ENCODE results near the gene SPATS2L.

The SPATS2L gene

DNA sequence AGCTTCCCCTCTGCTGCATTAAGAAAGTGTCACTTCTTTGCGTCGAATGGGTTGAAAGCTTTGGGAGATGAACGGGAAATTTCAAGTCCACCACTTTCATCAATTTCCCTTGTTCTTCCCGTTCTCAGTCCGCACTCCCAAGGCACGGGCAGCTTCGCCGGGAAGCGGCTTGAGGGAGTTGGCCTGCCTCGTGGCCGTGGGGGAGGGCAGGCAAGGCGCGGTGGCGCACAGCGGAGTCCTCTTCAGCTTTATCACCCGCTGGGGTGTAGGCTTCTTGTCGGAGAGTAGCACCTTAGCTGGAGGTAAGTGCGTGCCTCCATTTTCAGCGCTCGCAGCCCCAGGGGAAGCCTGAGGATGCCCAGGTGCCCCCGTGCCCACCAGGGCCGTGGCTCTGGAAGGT is 183.5 kb downstream of the SPATS2L start:
- no peak overlapping the region for H4K5ac ChIP-seq (ENCODE audit: low read length)
- no peak overlapping the region for H4K8ac ChIP-seq (ENCODE audit: low read depth, low read length)
- no peaks in the 10 kb centered on the region for H3K79me2 ChIP-seq (ENCODE audit: control insufficient read depth, insufficient read depth, low read length)
- H2BK120ac ChIP-seq (ENCODE audit: low read depth, low read length), result no peak overlapping the region
- DNase-seq, result no peak
- H2AK5ac ChIP-seq (ENCODE audit: low read length), result no peak overlapping the region
- H3K4me1 ChIP-seq (ENCODE audit: control insufficient read depth, low read depth, low read length), result no peaks in the 10 kb centered on the region
- no peak overlapping the region for H3K23ac ChIP-seq (ENCODE audit: low read length)
- H2BK5ac ChIP-seq (ENCODE audit: low read length), result no peak overlapping the region
- no peaks in the 10 kb centered on the region for H3K36me3 ChIP-seq (ENCODE audit: control insufficient read depth, insufficient read depth, low read length)
- H3K4me2 ChIP-seq (ENCODE audit: low read length), result no peak overlapping the region
- H3K27me3 ChIP-seq (ENCODE audit: insufficient read depth, low read length, poor library complexity), result no peaks in the 10 kb centered on the region
- H3K18ac ChIP-seq (ENCODE audit: low read length), result no peak overlapping the region
- no peak overlapping the region for H3K4me3 ChIP-seq (ENCODE audit: low read length)
- no peak overlapping the region for H2BK15ac ChIP-seq (replicated peaks; ENCODE audit: low read depth)
- H3K79me1 ChIP-seq (ENCODE audit: low read length), result no peaks in the 10 kb centered on the region
- no peak overlapping the region for H3K4ac ChIP-seq (ENCODE audit: low read depth, low read length)
- H3K56ac ChIP-seq (ENCODE audit: low read length), result no peak overlapping the region
- no peak overlapping the region for H3K9ac ChIP-seq (ENCODE audit: low read length)
- no CpG with 5 or more reads among the region's 22 CpGs for WGBS (ENCODE audit: extremely low coverage, insufficient coverage, low lambda C conversion rate)
- H3K27ac ChIP-seq (ENCODE audit: low read depth, low read length), result no peak overlapping the region

DNA sequence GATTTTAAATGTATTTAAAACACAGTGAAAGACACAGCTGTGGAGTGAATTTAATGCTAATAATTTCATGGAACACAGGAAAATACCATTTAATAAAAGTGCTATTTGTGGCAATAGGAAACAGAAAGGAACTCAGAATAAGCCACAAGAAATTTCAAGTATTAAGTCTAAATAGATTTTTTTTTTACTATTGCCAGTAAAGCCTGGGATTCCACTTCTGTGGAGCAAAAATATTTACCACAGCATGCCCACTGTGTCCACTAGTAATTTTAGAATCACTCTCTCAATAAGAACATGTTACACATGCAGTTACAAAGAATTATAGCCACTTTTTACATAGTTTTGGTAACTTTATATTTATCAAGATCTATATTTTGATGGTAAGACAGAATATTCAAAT is 186.2 kb downstream of the SPATS2L start:
- no peaks in the 10 kb centered on the region for H3K27me3 ChIP-seq (ENCODE audit: insufficient read depth, low read length, poor library complexity)

DNA sequence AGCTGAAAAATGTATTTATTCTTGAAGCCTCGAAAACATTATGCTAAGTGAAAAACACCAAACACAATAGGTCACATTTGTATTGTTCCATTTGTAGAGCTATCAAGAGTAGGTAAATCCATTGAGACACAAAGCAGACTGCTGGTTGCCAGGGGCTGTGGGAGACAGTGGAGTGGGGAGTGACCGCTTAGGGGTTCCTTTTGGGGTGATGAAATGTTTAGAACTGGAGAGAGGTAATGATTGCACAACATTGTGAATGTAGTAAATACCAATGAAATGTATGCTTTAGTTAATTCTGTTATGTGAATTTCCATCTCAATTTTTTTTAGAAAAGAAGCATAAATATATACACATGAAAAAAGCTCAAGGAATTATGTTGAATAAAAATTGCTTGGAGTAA is 187.6 kb downstream of the SPATS2L start:
- H3K4me2 ChIP-seq (ENCODE audit: low read length), result no peak overlapping the region
- H3K4me1 ChIP-seq (ENCODE audit: control insufficient read depth, low read depth, low read length), result no peaks in the 10 kb centered on the region
- H2AK5ac ChIP-seq (ENCODE audit: low read length), result no peak overlapping the region
- H4K8ac ChIP-seq (ENCODE audit: low read depth, low read length), result no peak overlapping the region
- no peak overlapping the region for H3K56ac ChIP-seq (ENCODE audit: low read length)
- no peak overlapping the region for H2BK15ac ChIP-seq (replicated peaks; ENCODE audit: low read depth)
- H3K18ac ChIP-seq (ENCODE audit: low read length), result no peak overlapping the region
- no peak overlapping the region for H3K9ac ChIP-seq (ENCODE audit: low read length)
- no CpG with 5 or more reads among the region's 2 CpGs for WGBS (ENCODE audit: extremely low coverage, insufficient coverage, low lambda C conversion rate)
- no peak overlapping the region for H2BK120ac ChIP-seq (ENCODE audit: low read depth, low read length)
- H3K79me1 ChIP-seq (ENCODE audit: low read length), result no peaks in the 10 kb centered on the region
- no peaks in the 10 kb centered on the region for H3K79me2 ChIP-seq (ENCODE audit: control insufficient read depth, insufficient read depth, low read length)
- H3K27ac ChIP-seq (ENCODE audit: low read depth, low read length), result no peak overlapping the region
- H3K4ac ChIP-seq (ENCODE audit: low read depth, low read length), result no peak overlapping the region
- no peak overlapping the region for H3K23ac ChIP-seq (ENCODE audit: low read length)
- H3K36me3 ChIP-seq (ENCODE audit: control insufficient read depth, insufficient read depth, low read length), result no peaks in the 10 kb centered on the region
- no peak for DNase-seq
- H4K5ac ChIP-seq (ENCODE audit: low read length), result no peak overlapping the region
- no peak overlapping the region for H2BK5ac ChIP-seq (ENCODE audit: low read length)
- H3K4me3 ChIP-seq (ENCODE audit: low read length), result no peak overlapping the region
- H3K27me3 ChIP-seq (ENCODE audit: insufficient read depth, low read length, poor library complexity), result no peaks in the 10 kb centered on the region

More for the DNA sequence above, 186.2 kb downstream of the SPATS2L start:
- H2BK15ac ChIP-seq (replicated peaks; ENCODE audit: low read depth), result no peak overlapping the region
- H3K27ac ChIP-seq (ENCODE audit: low read depth, low read length), result no peak overlapping the region
- no peak overlapping the region for H3K4ac ChIP-seq (ENCODE audit: low read depth, low read length)
- no peak overlapping the region for H2AK5ac ChIP-seq (ENCODE audit: low read length)
- no peaks in the 10 kb centered on the region for H3K79me2 ChIP-seq (ENCODE audit: control insufficient read depth, insufficient read depth, low read length)
- no peaks in the 10 kb centered on the region for H3K79me1 ChIP-seq (ENCODE audit: low read length)
- H4K8ac ChIP-seq (ENCODE audit: low read depth, low read length), result no peak overlapping the region
- no peaks in the 10 kb centered on the region for H3K36me3 ChIP-seq (ENCODE audit: control insufficient read depth, insufficient read depth, low read length)
- no peak overlapping the region for H2BK5ac ChIP-seq (ENCODE audit: low read length)
- H3K18ac ChIP-seq (ENCODE audit: low read length), result no peak overlapping the region
- H4K5ac ChIP-seq (ENCODE audit: low read length), result no peak overlapping the region
- no peak overlapping the region for H3K4me2 ChIP-seq (ENCODE audit: low read length)
- no peak for DNase-seq
- no peak overlapping the region for H3K9ac ChIP-seq (ENCODE audit: low read length)
- H2BK120ac ChIP-seq (ENCODE audit: low read depth, low read length), result no peak overlapping the region
- H3K4me3 ChIP-seq (ENCODE audit: low read length), result no peak overlapping the region
- no peak overlapping the region for H3K23ac ChIP-seq (ENCODE audit: low read length)
- H3K4me1 ChIP-seq (ENCODE audit: control insufficient read depth, low read depth, low read length), result no peaks in the 10 kb centered on the region
- H3K56ac ChIP-seq (ENCODE audit: low read length), result no peak overlapping the region

DNA sequence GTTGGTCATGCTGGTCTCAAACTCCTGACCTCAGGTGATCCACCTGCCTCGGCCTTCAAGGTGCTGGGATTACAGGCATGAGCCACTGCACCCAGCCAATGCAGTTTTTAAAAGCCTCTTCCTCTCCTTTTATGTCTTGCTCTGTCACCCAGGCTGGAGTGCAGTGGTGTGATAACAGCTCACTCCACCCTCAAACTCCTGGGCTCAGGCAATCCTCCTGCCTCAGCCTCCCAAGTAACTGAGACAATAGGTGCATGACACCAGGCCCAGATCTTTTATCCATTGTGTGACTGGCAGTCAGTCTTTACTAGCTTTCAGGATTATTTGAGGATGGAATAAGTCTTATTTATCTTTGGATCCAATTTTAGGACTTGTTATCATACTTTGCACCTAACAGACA is 190.2 kb downstream of the SPATS2L start:
- H3K79me1 ChIP-seq (ENCODE audit: low read length), result no peaks in the 10 kb centered on the region
- H2BK120ac ChIP-seq (ENCODE audit: low read depth, low read length), result no peak overlapping the region
- no peak overlapping the region for H3K4ac ChIP-seq (ENCODE audit: low read depth, low read length)
- H3K4me2 ChIP-seq (ENCODE audit: low read length), result no peak overlapping the region
- H3K9ac ChIP-seq (ENCODE audit: low read length), result no peak overlapping the region
- no peak overlapping the region for H4K5ac ChIP-seq (ENCODE audit: low read length)
- H2BK15ac ChIP-seq (replicated peaks; ENCODE audit: low read depth), result no peak overlapping the region
- no peaks in the 10 kb centered on the region for H3K36me3 ChIP-seq (ENCODE audit: control insufficient read depth, insufficient read depth, low read length)
- no CpG with 5 or more reads among the region's 1 CpG for WGBS (ENCODE audit: extremely low coverage, insufficient coverage, low lambda C conversion rate)
- no peak overlapping the region for H3K4me3 ChIP-seq (ENCODE audit: low read length)
- H2AK5ac ChIP-seq (ENCODE audit: low read length), result no peak overlapping the region
- H4K8ac ChIP-seq (ENCODE audit: low read depth, low read length), result no peak overlapping the region
- H3K79me2 ChIP-seq (ENCODE audit: control insufficient read depth, insufficient read depth, low read length), result no peaks in the 10 kb centered on the region
- no peak overlapping the region for H2BK5ac ChIP-seq (ENCODE audit: low read length)
- H3K18ac ChIP-seq (ENCODE audit: low read length), result no peak overlapping the region
- DNase-seq, result no peak
- H3K56ac ChIP-seq (ENCODE audit: low read length), result no peak overlapping the region
- no peaks in the 10 kb centered on the region for H3K27me3 ChIP-seq (ENCODE audit: insufficient read depth, low read length, poor library complexity)
- no peak overlapping the region for H3K23ac ChIP-seq (ENCODE audit: low read length)
- no peak overlapping the region for H3K27ac ChIP-seq (ENCODE audit: low read depth, low read length)
- no peaks in the 10 kb centered on the region for H3K4me1 ChIP-seq (ENCODE audit: control insufficient read depth, low read depth, low read length)

DNA sequence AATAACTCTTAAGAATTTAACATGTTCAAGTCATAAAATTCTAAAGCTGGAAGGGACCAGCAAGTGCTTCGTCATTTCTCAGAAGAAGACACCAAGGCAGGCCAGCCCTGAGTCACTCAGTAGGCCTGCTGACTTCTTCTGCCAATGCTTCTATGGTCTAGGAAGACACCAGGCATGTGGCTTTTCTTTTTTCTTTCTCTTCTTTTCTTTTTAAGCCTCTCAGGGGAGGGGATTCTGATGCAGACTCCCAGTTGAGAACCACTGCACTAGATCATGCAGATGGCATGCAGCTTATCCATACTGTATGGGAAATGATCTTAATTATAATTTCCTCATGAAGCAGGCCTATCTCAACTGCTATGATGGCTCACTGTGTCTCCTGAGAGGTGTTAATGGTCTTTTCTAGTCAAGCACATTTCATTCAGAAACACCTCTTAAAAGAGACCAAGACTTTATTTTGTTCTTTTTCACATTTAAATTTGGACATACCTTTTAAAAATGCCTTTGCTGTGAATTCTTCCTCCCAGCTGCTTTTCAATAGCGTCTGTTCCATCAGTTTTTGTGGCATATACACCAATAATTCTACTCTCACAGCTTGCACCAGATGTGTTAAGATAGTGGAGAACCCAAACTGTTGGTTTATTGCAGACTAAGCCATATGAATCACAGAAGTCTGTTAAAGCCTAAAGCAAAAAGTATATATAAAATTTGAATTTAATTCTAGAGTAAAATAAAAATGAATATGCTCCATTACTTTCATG is 192.1 kb downstream of the SPATS2L start:
- Histone ChIP-seq H3K27ac (ENCODE audit: low read depth, low read length) (no peak overlapping the region), H3K79me1 (ENCODE audit: low read length) (no peaks in the 10 kb centered on the region), H3K23ac (ENCODE audit: low read length) (no peak overlapping the region), H3K18ac (ENCODE audit: low read length) (no peak overlapping the region), H2BK15ac (replicated peaks; ENCODE audit: low read depth) (no peak overlapping the region), H2AK5ac (ENCODE audit: low read length) (no peak overlapping the region), H3K4me1 (ENCODE audit: control insufficient read depth, low read depth, low read length) (no peaks in the 10 kb centered on the region), H3K9ac (ENCODE audit: low read length) (no peak overlapping the region), H3K4me2 (ENCODE audit: low read length) (no peak overlapping the region), H3K4me3 (ENCODE audit: low read length) (no peak overlapping the region), H4K5ac (ENCODE audit: low read length) (no peak overlapping the region), H3K56ac (ENCODE audit: low read length) (no peak overlapping the region), H3K79me2 (ENCODE audit: control insufficient read depth, insufficient read depth, low read length) (no peaks in the 10 kb centered on the region), H2BK120ac (ENCODE audit: low read depth, low read length) (no peak overlapping the region), H3K4ac (ENCODE audit: low read depth, low read length) (no peak overlapping the region), H3K27me3 (ENCODE audit: insufficient read depth, low read length, poor library complexity) (no peaks in the 10 kb centered on the region), H4K8ac (ENCODE audit: low read depth, low read length) (no peak overlapping the region), H2BK5ac (ENCODE audit: low read length) (no peak overlapping the region), H3K36me3 (ENCODE audit: control insufficient read depth, insufficient read depth, low read length) (no peaks in the 10 kb centered on the region)
- WGBS (ENCODE audit: extremely low coverage, insufficient coverage, low lambda C conversion rate), result no CpG with 5 or more reads among the region's 2 CpGs
- peak; percentile 52 for DNase-seq

DNA sequence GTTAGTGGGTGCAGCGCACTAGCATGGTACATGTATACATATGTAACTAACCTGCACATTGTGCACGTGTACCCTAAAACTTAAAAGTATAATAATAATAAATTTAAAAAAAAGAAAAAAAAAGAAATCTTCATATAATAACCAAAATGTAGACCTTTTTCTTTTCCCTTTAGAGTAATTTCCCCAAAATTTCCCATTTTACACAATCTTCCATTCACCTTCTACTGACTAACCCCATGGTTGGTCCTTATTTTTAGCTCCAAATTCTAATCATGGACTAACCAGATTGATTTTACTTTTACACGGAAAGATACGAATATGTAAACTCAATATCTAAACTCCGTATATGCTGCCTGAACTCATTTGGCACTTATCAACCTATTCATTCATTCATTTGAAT is 195.7 kb downstream of the SPATS2L start:
- Histone ChIP-seq H3K36me3 (ENCODE audit: control insufficient read depth, insufficient read depth, low read length) (no peaks in the 10 kb centered on the region), H3K79me1 (ENCODE audit: low read length) (no peaks in the 10 kb centered on the region), H3K4me3 (ENCODE audit: low read length) (no peak overlapping the region), H3K9ac (ENCODE audit: low read length) (no peak overlapping the region), H3K27ac (ENCODE audit: low read depth, low read length) (no peak overlapping the region), H3K56ac (ENCODE audit: low read length) (no peak overlapping the region), H2BK120ac (ENCODE audit: low read depth, low read length) (no peak overlapping the region), H2BK15ac (replicated peaks; ENCODE audit: low read depth) (no peak overlapping the region), H3K18ac (ENCODE audit: low read length) (no peak overlapping the region), H4K8ac (ENCODE audit: low read depth, low read length) (no peak overlapping the region), H3K4me1 (ENCODE audit: control insufficient read depth, low read depth, low read length) (no peaks in the 10 kb centered on the region), H2AK5ac (ENCODE audit: low read length) (no peak overlapping the region), H2BK5ac (ENCODE audit: low read length) (no peak overlapping the region), H3K79me2 (ENCODE audit: control insufficient read depth, insufficient read depth, low read length) (no peaks in the 10 kb centered on the region), H4K5ac (ENCODE audit: low read length) (no peak overlapping the region), H3K4me2 (ENCODE audit: low read length) (no peak overlapping the region), H3K27me3 (ENCODE audit: insufficient read depth, low read length, poor library complexity) (no peaks in the 10 kb centered on the region), H3K4ac (ENCODE audit: low read depth, low read length) (no peak overlapping the region), H3K23ac (ENCODE audit: low read length) (no peak overlapping the region)
- no CpG with 5 or more reads among the region's 5 CpGs for WGBS (ENCODE audit: extremely low coverage, insufficient coverage, low lambda C conversion rate)
- DNase-seq, result no peak

Measured in mesendoderm (in vitro differentiated cells).